IMR-90 (cell line): ENCODE data around the gene PCCB. TPM values are rescaled to one million over a fixed set of nuclear protein-coding genes. Genes with fewer than 3 reads are reported as not detected.
A peak's percentile ranks its signal among the peaks of the same experiment; 100 is the strongest.

Experiments used
- CHD1 ChIP-seq: IDR thresholded peaks from 2 replicates; pipeline ENCODE4 v1.6.1; 2012; ENCODE audit warnings: low read depth, low read length, improper control_type of control experiment
- MXI1 ChIP-seq: IDR thresholded peaks from 2 replicates; pipeline ENCODE4 v1.6.1; 2012; ENCODE audit warnings: low read depth, mild to moderate bottlenecking, low read length, moderate library complexity, borderline replicate concordance
- NFE2L2 ChIP-seq: fragments of 150-350 bp; IDR thresholded peaks from 2 replicates; pipeline ENCODE4 v1.6.1; 2016; ENCODE audit warnings: low read depth, mild to moderate bottlenecking, low read length
- RFX5 ChIP-seq: IDR thresholded peaks from 2 replicates; pipeline ENCODE4 v1.8.0; 2012; ENCODE audit warnings: low read depth, mild to moderate bottlenecking, low read length, moderate library complexity
- USF2 ChIP-seq: fragments of 150-350 bp; IDR thresholded peaks from 2 replicates; pipeline ENCODE4 v1.6.1; 2017; ENCODE audit warnings: mild to moderate bottlenecking, antibody characterized with exemption, low read length, low read depth
- polyA plus RNA-seq, 3 experiments: library from polyadenylated mRNA; depleted of rRNA; stranded (reverse); fragments of >200 nt; gene quantifications; 2 replicates each; pipeline ENCODE4 v1.2.3, GENCODE V29; 2012; ENCODE audit warnings: low replicate concordance in 1 of 3
- total RNA-seq: library from RNA; depleted of rRNA; stranded (reverse); fragments of >200 nt; gene quantifications from 2 replicates; pipeline ENCODE4 v1.2.3, GENCODE V29; 2012

The PCCB gene
- total and polyA plus RNA-seq, 2 of the 4 experiments (the other 2 are of a cell fraction): 40.5 to 76.2 TPM

- peak; percentile 36; the same call in 1 of the 2 replicates for TF ChIP-seq MXI1
- TF ChIP-seq USF2: no peak
- no peak for TF ChIP-seq NFE2L2
- no peak for TF ChIP-seq CHD1
- no peak for TF ChIP-seq RFX5
Measured at GRCh38 chr3:136250059-136250902, at the start of gene PCCB (continued).
